Epidermal melanocyte (primary cell): Measurements from ENCODE around the gene RP9.

Source experiments
- DNase-seq: peaks from one replicate; pipeline ENCODE4 v3.0.0; 2011; ENCODE audit warnings: low spot score; ENCODE audit not compliant: insufficient read length

The RP9 gene

GRCh38 chr7:33109005-33109757 is at the start of gene RP9:
Gene RP9, minus strand, starts transcription at chr7:33109404. Its CDS starts 32 bp downstream, at chr7:33109372.
- no peak for DNase-seq

- DNase-seq = no peak
These were observed 48.6 kb upstream of the RP9 start for GRCh38 chr7:33157781-33158180.

GRCh38 chr7:33157311-33157710 is 48.1 kb upstream of the RP9 start:
- no peak for DNase-seq

GRCh38 chr7:33156441-33156840 is 47.2 kb upstream of the RP9 start:
- DNase-seq = no peak

- no peak for DNase-seq
These were observed 46.6 kb upstream of the RP9 start for GRCh38 chr7:33155811-33156210.

GRCh38 chr7:33152087-33152486 is 42.9 kb upstream of the RP9 start:
- no peak for DNase-seq

- no peak for DNase-seq
These were observed 36.0 kb upstream of the RP9 start for GRCh38 chr7:33145156-33145555.

GRCh38 chr7:33143996-33144718 is 35.0 kb upstream of the RP9 start:
- DNase-seq = no peak

- no peak for DNase-seq
These were observed 33.4 kb upstream of the RP9 start for GRCh38 chr7:33142585-33142984.

GRCh38 chr7:33137103-33137502 is 27.9 kb upstream of the RP9 start:
- DNase-seq = no peak

- no peak for DNase-seq
These were observed 21.0 kb upstream of the RP9 start for GRCh38 chr7:33130184-33130583.

- DNase-seq = no peak
These were observed 20.6 kb upstream of the RP9 start for GRCh38 chr7:33129806-33130153.

- DNase-seq = peak; percentile 90
These were observed 20.0 kb upstream of the RP9 start, which contains the start of gene BBS9 for GRCh38 chr7:33128990-33129805. Gene BBS9, plus strand, starts transcription at chr7:33129564. Its CDS starts 16,689 bp downstream, at chr7:33146253.

- DNase-seq = no peak
These were observed 19.4 kb upstream of the RP9 start for GRCh38 chr7:33128631-33128989.

GRCh38 chr7:33127085-33127484 is 17.9 kb upstream of the RP9 start:
- no peak for DNase-seq

- DNase-seq = no peak
These were observed 9.2 kb upstream of the RP9 start for GRCh38 chr7:33118383-33118782.

- no peak for DNase-seq
These were observed 5.8 kb upstream of the RP9 start for GRCh38 chr7:33114976-33115375.

- no peak for DNase-seq
These were observed 2.4 kb upstream of the RP9 start for GRCh38 chr7:33111614-33112013.

- DNase-seq = no peak
These were observed 594 bp upstream of the RP9 start for GRCh38 chr7:33109758-33110238.

- DNase-seq = no peak
These were observed 625 bp downstream of the RP9 start for GRCh38 chr7:33108554-33109004.

GRCh38 chr7:33107136-33108066 is 1.8 kb downstream of the RP9 start:
- DNase-seq = no peak
